Stimulated activated CD4-positive, alpha-beta T cell treated with anti-CD3 and anti-CD28 coated beads, Interleukin-4, amount 100 ng/mL, for 48 hours (primary cell): ENCODE measurements around the gene ANKRD34B.

Experiments
- DNase-seq, 2 donors: peaks; one replicate each; pipeline ENCODE4 v3.0.0-alpha.2; 2020; ENCODE audit warnings: low read depth in 2 of 2

Gene ANKRD34B

DNA sequence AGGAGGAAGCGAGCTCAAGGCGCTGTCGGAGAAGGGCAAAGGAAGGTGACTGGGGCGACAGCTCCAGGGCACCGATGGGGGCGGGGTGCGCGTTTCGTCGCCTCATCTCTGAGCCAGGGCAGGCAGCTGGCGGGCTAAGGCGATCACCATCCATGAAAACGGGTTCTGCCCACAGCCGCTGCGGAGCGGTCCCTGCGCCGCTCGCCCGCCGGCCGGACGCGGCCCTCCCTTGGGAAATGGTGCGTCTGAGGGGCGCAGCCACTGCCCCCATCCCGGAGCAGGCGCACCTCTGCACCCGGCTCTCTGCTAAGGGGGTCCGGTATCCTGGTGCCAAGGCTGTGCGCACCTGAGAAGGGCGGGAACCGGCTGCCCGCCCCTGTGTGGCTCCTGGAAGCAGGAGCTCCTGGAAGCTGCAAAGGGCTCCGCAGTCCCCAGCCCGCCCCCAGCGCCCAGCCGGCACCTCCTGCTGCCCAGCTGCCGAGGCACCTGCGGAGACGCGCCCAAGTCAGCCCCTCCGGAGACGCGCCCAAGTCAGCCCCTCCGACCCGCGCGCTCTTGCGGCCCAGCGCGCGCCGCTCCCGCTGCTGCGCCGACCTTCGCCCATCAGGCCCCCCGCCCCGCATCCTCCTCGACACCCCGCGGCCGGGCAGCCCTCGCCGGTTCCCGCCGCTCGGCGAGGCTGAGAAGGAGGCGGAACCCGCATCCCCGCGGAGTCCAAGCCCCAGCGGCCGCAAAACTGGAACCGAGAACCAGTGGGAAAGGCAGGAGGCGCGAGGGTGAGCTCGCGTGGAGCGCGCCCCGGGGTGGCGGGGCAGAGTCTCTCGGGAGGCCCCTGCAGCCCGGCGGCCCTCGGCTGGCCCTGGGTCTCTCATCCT lies 757 bp downstream of the ANKRD34B start:
- no peak for DNase-seq

DNA sequence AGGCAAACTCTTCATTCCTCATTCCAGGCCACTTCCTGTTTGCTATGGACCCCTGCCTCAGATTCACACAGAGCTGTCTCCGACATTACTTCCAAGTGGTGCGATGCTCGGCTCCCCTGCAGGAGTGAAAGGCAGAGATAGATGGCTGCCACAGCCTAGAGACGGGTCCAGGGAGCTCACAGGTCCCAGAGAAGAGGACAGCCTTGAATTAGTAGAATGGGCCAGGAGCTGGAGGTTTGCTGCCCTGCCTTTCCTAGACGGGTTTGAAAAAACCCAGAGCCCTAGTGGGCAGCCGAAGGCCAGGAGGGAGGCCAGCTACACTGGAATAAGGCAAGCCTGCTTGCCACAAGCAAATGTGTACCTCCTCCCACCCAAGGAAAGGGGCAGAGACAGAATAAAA lies 1.8 kb downstream of the ANKRD34B start:
- DNase-seq: no peak

DNA sequence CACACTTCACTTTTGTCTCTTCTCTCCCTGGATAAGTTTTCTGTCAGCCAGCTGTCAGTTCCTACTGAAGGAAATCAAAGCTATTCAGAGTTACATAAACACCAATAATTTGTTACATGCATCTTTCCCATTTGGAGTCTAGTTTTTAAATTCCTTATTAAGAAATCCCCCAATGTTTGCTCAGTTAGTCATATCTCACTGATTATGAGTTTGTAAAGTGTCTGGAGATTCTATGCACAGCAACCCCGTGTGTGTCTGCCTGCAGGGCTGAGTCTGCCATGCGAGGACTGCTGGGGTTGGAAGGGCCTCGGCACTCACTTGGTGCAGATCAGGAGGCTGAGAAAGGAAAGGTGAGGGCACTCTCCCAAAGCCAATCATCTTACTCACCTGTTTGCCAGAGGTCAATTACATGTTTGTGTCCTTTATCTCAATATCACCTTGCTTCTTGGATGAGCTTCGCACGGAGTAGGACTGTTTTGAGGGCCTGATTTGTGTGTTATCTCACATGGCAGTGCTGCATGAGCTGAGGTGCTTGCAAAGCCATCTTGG lies 3.3 kb downstream of the ANKRD34B start:
- no peak for DNase-seq

DNA sequence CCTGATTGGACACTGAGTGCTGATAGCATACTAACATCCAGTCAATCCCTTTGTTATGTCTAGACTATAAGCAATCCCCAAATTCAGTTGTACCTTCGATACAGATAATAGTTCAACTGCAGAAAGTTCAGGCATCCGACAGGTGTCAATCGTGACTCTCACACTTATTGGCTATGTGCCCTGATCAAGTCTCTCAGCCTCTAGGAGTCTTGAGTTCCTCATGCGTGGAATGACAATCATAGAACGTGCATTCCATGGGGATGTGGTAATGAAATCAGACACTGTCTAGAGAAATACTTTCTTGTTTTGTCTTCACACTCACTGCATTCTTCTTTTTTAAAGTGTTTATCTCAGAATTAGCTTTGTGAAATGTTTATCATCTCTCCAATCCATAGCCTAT lies 4.8 kb downstream of the ANKRD34B start:
- DNase-seq: no peak

DNA sequence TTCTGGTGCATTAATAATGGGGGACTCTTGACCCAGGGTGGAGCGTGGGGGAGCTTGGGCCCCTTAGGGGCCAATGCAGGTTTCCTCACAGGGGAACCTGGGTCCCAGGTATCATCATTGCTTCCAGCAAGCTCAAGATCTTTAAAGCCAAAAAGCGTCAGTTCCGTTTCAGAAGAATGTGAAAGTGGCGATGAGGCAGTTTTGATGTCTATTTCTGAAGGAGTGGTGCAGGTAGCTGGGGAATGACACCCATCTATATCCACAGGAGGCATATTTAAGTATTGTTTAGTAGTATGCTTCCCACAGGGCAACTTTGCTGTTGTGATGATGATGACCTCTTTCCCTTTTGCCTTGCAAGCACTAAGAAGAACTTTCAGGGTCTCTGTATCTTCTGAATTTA lies 10.8 kb downstream of the ANKRD34B start:
- DNase-seq: no peak

DNA sequence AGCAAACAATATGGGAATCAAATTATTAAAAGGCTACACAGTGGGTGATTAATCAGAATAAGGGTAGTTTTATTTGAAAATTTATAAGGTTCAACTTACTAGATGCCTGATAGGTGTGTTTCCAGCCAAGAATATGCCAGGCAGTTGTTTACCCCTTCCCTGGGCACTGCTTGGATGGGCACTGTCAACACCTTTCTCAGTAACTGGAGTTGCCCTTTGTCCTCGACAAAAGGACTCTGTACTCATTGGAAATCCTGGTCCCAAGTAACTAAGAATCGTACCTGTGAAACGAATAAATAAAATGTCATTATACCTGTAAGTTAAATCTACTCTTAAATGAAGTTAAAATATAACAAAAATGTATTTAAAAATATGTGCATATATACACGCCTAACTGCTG lies 15.0 kb downstream of the ANKRD34B start:
- no peak for DNase-seq

DNA sequence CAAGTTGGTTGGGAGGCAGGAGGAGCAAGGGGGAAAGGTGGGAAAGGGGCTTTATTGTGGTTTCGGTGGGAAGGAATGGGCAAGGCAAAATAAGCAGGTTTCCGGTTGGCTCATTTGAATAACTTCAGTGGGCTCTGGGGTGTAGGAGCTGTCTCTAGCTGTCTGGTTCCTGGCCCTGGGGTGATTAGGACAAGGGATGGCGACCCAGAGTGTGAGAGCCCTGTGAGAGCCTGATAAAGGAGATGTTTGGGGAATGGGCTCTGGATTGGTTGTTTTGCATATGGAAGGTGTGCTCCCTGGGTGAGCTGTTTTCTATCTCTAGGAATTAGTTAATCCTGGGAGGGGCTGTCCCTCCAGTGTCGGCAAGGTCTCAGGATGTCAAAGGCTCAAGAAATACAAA lies 15.4 kb downstream of the ANKRD34B start:
- DNase-seq: no peak

DNA sequence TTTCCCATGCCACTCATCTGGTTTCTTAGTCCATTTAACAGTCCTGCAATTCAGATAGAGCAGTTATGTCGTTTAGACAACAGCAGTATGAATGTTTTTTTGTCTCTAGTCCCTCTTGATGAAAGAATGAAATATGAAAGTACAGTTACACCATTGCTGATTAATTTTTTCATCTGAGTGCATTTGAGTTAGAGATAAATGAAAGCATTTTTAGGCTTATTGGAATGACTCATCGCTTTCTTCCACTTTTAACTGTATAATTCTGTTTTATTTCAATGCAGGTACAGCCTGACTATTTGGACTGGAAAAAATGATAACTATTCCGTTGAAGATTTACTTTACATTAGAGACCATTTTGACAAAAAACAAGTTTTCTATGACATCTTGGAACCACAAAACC lies 28.7 kb downstream of the ANKRD34B start:
- no peak for DNase-seq

DNA sequence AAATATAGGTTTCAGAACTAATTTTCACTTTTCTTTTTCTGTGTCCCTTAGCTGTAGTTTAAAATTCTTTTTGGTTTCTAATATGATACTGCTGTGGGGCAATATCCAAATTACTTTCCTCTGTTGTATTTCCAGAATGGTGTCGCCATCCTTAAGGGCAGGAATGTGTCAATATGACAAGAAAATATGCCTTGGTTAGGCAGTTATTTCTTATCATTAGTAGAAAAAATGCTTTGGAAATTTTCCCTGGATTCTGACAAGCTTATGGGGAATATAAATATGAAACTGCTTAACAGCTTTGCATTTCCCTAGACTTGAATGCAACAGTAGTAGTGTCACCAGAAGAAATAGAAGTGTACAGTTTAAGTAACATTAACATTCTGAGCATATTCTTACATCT lies 29.4 kb downstream of the ANKRD34B start:
- DNase-seq: no peak

DNA sequence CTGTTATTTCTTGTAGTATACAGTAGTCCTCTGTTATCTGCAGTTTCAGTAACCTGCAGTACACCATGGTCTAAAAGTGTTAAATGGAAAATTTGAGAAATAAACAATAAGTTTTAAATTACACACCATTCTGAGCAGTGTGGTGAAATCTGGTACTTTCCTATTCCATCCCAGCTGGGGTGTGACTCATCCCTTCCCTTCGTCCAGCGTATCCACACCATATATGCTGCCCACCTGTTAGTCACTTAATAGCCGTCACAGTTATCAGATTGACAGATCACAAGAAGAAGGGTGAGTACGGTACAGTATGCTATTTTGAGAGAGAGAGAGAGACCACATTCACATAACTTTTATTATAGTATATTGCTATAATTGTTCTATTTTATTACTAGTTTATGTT lies 53.3 kb downstream of the ANKRD34B start:
- peak; percentile 1 to 17 for DNase-seq

DNA sequence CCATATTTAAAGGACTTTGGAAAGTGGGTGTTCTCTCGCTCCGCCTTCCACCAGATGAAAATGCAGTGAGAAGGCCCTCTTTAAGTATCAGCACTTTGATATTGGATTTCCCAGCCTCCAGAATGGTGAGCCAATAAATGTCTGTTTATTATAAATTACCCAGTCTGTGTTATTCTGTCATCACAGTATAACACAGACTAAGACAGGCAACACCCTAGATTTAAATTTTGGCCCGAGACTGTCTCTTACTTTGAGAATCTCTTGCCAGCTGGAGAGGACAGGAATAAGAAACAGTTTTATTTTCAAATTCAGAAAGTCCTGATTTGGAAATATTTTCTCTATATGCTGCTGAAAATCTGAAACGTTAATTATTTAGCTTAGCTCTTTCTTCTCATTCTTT lies 60.7 kb downstream of the ANKRD34B start:
- DNase-seq: no peak

DNA sequence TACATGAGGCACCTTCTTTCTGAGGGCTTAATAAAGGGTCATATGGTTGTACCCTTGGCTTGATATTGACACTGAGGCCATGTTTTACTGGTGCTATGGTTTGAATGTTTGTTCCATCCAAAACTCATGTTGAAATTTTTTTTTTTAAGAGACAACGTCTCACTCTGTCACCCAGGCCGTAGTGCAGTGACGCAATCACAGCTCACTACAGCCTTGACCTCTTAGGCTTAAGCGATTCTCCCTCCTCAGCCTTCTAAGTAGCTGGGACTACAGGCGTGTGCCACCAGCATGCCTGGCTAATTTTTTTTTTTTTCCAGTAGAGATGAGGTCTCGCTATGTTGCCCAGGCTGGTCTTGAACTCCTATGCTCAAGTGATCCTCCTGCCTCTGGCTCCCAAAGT lies 61.2 kb downstream of the ANKRD34B start:
- no peak for DNase-seq

DNA sequence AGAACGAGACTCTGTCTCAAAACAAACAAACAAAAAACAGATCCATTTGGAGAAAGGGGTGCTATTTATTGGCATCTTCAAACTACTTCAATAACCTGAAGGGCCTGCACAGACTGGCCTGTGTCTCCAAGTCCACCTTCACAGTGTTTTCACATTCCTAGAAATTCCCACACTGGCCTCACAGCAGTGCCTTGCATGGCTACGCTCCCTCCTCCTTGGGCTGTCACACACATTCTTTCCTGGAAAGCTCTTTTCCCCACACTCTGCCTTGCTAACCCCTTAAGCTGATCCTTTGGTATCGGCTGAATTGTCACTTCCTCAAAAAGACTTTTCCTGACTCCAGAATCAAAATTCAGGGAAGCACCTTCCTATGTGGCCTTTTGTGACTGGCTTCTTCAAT lies 62.4 kb downstream of the ANKRD34B start:
- no peak for DNase-seq
